HL-60 (cell line): Measurements from ENCODE around the gene CPAMD8.

Source experiments
- POLR2AphosphoS5 ChIP-seq: IDR thresholded peaks from 2 replicates; pipeline ENCODE4 v1.6.1; 2012; ENCODE audit warnings: low read depth
- TF ChIP-seq, protein P1 (sequence below): IDR thresholded peaks from one replicate; pipeline ENCODE4 v1.5.1; 2011; ENCODE audit warnings: low read length, control low read depth, inconsistent platforms; ENCODE audit not compliant: insufficient read depth
- TF ChIP-seq, protein P2 (sequence below): IDR thresholded peaks from 2 replicates; pipeline ENCODE4 v1.6.1; 2012; ENCODE audit warnings: low read depth; ENCODE audit not compliant: insufficient replicate concordance

- TF ChIP-seq, protein P1, sequence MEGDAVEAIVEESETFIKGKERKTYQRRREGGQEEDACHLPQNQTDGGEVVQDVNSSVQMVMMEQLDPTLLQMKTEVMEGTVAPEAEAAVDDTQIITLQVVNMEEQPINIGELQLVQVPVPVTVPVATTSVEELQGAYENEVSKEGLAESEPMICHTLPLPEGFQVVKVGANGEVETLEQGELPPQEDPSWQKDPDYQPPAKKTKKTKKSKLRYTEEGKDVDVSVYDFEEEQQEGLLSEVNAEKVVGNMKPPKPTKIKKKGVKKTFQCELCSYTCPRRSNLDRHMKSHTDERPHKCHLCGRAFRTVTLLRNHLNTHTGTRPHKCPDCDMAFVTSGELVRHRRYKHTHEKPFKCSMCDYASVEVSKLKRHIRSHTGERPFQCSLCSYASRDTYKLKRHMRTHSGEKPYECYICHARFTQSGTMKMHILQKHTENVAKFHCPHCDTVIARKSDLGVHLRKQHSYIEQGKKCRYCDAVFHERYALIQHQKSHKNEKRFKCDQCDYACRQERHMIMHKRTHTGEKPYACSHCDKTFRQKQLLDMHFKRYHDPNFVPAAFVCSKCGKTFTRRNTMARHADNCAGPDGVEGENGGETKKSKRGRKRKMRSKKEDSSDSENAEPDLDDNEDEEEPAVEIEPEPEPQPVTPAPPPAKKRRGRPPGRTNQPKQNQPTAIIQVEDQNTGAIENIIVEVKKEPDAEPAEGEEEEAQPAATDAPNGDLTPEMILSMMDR = no peak
- TF ChIP-seq, protein P2, sequence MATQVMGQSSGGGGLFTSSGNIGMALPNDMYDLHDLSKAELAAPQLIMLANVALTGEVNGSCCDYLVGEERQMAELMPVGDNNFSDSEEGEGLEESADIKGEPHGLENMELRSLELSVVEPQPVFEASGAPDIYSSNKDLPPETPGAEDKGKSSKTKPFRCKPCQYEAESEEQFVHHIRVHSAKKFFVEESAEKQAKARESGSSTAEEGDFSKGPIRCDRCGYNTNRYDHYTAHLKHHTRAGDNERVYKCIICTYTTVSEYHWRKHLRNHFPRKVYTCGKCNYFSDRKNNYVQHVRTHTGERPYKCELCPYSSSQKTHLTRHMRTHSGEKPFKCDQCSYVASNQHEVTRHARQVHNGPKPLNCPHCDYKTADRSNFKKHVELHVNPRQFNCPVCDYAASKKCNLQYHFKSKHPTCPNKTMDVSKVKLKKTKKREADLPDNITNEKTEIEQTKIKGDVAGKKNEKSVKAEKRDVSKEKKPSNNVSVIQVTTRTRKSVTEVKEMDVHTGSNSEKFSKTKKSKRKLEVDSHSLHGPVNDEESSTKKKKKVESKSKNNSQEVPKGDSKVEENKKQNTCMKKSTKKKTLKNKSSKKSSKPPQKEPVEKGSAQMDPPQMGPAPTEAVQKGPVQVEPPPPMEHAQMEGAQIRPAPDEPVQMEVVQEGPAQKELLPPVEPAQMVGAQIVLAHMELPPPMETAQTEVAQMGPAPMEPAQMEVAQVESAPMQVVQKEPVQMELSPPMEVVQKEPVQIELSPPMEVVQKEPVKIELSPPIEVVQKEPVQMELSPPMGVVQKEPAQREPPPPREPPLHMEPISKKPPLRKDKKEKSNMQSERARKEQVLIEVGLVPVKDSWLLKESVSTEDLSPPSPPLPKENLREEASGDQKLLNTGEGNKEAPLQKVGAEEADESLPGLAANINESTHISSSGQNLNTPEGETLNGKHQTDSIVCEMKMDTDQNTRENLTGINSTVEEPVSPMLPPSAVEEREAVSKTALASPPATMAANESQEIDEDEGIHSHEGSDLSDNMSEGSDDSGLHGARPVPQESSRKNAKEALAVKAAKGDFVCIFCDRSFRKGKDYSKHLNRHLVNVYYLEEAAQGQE = no peak
- no peak for TF ChIP-seq POLR2AphosphoS5
These were observed 129.4 kb downstream of the CPAMD8 start for GRCh38 chr19:16897029-16897855.
